HG02973 (cell line): ENCODE results near the gene FAM131B.

Source experiments
- ATAC-seq: cut with Tn5 transposase; IDR thresholded peaks from one replicate; pipeline ENCODE4 v1.9.1; 2021; ENCODE audit warnings: moderate library complexity; ENCODE audit not compliant: unreplicated experiment

FAM131B gene

DNA sequence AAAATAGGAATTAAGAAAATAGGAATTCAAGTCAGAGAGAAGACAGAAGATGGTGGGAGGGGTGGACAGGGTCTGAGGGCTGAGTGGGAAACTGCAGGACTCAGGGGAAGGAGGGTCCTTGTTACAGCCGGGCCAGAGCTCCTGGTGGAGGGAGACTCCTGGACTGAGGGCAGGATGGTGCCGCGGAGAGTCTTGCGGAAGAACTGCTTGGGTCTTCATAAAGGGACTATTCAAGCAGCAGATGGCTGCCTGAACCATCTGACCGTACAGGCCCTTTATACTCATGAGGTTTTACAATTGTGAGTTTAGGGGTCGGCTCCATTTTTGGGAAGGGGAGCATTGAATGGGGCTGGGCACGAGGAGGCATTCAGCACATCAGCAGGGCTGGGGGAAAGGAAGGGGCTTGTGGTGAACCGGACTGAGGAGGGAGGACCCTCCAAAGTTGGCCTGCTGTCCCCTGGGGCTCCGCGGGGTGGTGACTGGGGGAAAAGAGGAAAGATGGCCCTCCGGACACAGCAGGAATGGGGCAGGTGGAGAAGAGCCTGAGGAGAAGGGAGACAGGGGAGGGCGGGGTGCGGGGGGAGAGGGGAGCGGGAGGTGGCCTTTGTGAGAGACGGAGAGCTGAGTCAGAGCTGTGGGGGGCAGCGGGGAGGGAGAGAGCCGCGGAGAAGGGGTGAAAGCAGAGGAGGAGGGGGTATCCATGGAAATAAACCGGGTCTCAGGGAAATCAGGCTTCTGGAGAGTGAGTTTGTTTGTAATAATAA is 1.5 kb downstream of the FAM131B start:
- ATAC-seq: no peak

DNA sequence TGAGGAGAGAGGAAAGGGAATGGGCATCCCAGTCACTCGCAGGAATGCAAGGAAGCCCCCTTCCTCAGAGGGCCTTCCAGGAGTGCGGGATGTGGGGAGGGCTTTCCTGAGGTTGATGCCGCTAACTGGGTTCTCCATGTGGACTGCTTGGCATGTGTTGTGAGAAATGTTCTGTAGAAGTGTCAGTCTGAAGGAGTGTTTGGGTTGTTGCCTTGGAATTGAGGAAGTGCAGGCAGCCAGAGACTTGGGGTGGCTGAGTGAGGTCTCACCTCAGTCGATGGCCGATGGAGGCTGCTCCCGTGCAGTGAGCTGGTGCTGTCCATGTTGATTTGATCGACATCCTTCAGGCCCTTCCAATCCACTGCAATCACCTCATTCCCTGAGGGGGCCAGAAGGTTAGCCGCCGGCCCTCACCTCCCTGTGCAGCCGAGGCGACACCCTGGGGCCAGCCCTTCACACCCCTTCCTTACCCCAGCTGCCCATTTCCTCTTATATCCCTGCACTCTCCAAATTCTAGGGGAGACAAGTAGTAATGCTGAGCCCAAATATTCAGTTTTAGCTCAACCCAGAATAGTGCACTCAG is 2.7 kb downstream of the FAM131B start:
- no peak for ATAC-seq

DNA sequence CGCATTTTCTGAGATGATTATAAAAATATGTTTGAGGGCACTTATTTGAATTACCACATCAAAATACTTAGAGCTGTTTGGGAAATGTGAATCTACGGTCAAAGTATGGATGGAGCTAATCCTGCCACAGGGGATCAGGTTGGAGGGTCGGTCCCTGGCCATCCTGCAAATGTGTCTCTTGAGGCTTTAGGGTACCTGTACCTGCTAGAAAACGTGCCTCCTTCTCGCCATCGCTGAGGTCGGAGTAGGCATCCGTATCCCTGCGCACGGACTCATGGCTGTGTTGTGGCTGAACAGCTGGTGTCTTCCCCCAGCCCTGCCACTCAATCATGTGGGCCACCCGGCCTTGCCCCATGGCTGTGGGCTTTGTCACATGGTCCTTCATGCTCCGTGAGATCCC is 3.9 kb downstream of the FAM131B start:
- no peak for ATAC-seq

DNA sequence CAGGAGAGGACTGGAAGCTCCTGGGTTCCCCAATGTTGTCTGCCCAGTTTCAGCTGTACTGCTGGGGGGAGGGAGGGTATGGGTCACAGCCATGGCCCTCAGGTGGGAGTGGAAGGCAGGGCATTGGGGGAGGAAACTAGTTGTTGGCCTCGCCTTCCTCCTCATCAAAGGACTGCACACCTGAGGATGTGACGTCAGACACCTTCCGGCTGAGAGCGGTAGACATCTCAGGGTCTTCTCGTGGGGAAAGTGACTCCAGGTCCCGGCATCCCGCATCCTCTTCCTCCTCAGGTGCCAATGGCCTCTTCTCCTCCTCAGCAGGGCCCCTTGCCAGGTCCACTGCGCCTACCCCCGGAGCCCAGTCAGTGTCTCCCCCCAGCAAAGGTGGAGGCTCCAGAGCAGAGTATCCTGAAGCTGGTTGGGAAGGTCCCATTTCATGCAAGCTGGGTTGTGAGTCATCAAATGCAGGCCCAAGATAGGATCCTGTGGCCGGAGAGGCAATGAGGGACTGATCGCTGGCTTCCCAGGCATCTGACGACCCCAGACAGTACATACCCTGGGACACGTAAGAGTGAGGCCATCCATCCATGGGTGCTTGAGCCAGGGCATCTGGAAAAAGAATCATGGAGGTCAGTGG is 6.0 kb downstream of the FAM131B start:
- no peak for ATAC-seq

DNA sequence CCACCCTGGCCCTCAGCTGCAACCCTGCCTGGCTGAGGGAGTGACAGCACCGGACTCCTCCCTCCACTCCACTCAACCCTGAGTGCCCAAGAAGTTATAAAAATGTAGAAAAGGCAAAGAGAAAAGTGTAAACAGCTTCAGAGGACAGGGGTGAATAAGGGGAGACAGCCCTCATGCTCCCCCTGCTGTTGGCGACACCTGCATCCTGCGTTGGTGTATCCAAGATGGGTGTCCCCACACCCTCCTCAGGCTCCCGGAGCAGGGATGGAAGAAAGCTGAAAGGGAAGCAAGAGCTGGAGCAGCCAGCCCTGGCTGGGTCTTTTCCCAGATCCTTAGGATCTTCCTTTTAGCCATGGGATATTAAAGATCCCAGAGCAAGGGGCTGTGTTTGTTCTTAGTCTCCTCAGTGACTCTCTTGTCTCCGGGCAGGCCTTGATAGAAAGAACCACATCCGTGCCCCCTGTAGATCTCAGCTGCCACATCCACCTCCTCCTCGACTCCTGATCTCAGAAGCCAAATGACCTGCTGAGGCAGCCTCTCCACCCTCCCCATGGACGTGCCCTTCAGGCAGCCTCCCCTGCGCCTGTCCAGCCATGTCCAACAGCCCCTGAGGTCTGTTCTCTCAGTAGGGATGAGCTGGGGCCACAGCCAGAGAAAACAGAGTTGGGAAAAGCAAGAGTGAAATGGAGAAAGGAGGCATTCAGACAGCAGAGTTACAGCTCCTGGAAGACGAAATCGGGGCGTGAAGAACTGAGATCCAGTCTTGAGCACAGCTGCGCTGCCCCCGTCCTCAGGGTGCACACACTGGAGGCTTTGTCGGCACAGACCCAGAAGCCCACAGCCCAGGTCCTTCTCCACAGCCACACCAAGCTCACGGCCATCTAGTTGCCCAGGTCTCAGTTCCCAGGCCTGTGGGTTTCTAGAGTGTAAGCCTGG is 6.8 kb downstream of the FAM131B start:
- no peak for ATAC-seq

DNA sequence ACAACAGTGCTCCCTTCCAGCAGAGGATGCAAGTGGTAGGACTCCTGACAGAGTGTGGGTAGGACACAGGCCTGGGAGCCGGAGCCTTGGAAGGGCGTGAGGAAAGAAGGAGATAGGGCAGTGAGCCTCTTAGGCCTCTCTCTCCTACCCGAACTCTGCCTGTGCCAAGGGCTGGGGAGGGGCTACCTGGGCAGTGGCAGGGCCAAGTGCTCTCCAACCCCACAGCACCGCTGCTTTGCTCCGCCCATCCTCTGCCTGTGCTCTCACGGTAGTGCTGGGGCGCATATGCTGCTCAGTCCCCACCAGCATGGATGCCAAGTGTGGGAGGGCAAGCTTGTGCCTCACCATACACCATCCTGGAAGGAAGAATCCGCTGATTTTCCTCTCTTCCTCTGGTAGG is 7.5 kb downstream of the FAM131B start:
- no peak for ATAC-seq

DNA sequence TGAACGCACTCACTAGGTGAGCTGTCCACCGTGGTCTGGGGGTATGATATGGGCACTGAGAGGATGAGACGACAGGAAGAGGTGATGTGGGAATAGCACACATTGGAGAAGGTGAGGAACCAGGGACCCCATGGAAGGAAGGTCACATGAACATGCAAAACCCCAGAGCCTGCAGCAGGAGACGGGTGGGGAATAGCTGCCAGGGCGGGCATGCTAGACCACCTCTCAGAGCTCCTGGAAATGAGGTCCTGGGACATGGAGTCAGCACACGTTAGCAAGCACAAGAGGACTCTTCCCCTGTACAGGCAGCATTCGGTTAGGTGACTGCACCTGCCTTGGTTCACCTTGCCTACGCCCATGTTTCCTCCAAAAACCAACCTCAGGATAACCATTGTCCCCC is 8.1 kb downstream of the FAM131B start:
- ATAC-seq: no peak

DNA sequence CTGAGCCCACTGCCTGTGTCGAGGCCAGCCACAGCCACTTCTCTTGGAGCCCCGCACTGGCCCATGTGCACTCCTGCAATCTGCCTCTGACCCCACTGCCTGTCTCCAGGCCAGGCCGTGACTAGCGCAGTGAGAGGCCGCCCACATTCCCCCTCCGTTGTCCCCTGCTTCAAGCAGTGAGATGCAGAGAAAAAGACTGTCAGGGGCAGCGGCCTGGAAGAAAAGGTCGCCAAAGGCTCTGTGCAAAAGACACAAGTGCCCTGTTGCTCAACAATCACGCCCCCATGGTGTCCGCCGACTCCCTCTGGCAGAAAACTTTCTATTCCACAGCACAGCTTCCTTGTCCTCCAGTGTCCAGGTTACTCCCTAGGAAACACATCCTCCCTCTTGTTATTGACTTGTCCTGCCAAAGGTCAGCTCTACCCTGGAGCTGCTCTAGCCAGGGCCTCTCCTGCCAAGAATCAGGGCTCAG is 9.9 kb downstream of the FAM131B start:
- no peak for ATAC-seq

DNA sequence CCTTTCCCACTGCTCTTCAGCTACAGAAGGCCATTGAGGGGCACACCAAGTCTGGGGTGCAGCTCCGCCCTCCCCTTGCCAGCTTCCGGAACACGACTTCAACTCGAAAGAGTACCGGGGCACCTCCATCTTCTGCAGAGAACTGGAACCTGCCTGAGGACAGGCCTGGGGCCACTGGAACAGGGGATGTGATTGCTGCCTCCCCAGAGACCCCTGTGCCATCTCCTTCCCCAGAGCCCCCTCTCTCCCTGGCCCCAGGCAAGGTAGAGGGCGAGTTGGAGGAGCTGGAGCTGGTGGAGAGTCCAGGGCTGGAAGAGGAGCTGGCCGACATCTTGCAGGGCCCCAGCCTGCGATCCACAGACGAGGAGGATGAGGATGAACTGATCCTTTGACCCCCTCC is 10.9 kb downstream of the FAM131B start:
- no peak for ATAC-seq

DNA sequence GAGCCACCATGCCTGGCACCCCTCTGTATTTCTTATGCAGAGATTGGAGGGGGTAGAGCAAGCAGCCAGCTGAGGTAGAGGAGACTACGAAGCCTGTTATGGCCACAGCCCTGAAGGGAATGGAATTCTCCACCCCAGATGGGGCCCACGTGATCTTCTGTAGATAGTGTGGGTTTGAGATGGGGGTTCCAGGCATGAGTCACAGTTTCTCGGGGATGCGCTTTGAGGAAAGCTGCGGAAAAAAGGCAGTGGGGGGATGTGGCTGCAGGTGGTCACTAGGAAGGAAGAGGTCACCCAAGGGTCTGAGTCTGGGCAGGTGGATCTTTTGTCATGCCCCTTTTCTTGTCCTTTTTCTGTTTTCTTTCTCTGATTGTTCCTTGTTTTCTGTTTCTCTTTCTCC is 11.5 kb downstream of the FAM131B start:
- ATAC-seq: no peak

DNA sequence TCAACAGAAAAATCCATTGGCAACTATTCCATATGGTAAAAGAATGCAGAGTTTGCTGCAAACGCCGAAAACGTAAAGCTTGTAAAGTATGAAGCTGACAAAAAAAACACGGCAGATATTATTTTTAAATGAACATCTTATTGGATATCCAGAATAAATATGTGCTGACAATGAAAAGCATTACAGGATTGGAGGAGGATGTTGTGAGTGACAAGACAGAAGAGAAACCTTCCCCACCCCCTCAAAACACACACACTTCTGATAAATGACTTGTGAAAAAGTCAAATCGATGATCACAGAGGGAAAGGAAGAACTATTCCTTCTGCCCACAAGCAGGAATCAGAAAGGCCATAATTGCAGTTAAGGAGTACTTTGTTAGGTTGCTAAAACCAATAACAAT is 14.6 kb downstream of the FAM131B start:
- ATAC-seq: no peak

DNA sequence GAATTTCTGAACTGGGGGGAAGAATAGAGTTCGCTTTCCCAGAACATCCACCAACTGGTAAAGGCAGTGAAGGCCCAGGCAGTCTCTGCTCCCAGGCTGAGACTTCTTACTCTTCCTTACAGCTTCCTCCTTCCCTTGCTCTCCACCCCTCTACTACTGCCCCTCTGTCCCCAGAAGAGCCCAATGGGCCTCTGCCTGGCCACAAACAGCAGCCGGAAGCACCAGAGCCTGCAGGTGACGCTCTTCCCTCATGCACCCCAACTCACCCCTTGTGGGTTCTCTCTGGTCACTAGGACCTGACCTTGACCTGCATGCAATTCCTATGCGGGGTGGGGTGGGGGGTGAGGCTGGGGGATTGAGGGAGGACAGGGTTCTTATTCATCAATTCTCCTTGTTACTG is 16.5 kb downstream of the FAM131B start:
- no peak for ATAC-seq

DNA sequence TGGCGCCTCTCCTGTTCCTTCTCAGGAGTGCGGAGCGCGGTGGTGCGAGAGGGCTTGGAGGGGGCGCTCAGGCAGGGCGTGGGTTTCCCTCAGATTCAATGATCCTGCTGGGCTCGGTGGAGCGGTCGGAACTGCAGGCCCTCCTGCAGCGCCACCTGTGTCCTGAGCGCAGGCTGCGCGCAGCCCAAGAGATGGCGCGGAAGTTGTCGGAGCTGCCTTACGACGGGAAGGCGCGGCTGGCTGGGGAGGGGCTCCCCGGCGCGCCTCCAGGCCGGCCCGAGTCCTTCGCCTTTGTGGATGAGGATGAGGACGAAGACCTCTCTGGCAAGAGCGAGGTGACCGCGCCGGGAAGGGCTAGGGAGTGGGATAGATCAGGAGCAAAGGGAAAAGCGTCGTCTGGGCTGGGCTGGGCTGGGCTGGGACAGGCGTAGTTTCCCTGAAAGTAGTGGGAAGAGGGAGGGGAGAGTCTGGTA is 17.0 kb downstream of the FAM131B start:
- ATAC-seq: peak; percentile 88

DNA sequence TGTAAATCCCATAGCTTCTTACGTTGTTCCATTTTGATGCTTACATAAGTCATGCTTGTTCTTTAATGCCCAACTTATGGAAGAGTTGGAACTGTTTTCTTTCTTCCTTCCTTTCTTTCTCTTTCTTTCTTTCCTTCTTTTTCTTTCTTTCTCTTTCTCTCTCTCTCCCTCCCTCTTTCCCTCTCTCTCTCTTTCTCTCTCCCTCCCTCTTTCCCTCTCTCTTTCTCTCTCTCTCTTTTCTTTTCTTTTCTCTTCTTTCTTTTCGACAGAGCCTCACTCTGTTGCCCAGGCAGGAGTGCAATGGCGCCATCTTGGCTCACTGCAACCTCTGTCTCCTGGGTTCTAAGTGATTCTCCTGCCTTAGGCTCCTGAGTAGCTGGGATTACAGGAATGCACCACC is 18.9 kb downstream of the FAM131B start:
- ATAC-seq: no peak

DNA sequence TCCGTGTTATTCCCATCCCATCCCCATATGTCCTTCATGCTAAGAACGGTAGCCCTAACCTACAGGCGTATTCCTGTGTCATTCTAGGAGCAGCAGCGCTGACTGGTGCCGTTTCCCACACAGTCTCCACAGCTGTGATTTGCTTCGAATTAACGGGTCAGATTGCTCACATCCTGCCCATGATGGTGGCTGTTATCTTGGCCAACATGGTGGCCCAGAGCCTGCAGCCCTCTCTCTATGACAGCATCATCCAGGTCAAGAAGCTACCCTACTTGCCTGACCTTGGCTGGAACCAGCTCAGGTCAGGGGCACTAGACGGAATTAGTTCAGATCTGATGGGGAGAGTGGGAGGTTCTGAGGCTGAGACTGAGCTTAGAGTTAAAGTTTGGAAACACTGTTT is 20.7 kb downstream of the FAM131B start:
- ATAC-seq: no peak

DNA sequence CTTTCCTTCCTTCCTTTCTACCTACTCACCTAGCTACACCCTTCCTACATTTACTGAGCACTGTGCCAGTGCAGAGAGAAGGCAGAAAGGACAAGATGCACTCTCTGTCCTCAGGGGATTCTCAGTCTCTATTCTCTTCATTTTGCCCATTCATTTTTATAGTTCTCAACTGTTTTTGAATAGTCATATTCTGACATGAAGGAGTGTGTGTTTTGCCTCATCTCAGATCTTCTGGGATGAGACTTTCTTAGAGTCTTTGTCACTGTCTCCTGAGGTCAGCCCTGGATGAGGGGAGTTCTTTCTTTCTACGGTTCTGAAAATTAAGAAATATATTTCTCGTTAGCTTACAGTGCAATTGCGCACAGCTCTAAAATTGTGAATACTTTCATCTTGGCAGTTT is 25.3 kb downstream of the FAM131B start:
- ATAC-seq: no peak

DNA sequence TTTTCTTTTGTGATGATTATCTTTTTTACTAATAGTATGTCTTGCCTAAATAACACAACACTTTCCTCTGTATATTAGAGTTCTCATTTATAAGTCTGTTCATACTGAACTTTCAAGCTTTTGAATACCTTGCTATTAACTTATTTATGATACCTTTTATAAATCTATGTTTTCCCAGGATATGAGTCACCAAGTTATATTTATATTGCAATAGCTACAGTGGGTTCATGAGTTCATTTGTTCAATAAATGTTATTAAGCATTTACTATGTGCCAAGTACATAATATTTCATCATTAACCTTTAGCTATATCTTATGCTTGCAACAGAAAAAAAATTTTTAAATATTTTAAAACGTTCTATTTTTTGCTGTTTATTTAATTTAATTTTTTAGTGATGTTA is 28.3 kb downstream of the FAM131B start:
- ATAC-seq: no peak

DNA sequence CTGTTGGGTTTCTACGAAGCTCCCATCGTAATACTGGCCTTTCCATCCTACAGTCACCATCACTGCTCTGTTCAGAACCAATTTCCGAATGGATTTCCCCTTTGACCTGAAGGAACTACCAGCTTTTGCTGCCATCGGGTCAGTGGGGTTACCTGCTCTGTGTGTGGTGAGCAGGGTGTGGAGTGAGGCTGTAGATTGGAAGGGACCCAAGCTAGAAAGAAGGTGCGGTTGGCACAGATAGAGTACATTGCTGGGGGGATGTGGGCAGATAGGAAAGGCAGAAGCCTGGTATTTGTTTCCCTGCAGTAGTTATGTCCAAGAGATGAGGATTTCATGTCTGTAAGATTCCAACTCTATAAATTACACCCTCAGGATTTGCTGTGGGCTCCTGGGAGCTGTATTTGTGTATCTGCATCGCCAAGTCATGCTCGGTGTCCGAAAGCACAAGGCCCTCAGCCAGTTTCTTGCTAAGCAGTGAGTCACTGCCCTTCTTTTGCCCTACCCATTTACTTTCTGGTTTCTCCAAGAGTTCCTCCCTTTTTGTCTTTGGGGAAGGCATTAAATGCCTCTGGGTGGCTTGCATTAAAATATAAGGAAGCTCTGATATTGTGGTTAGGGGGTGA is 31.2 kb downstream of the FAM131B start:
- ATAC-seq: no peak

DNA sequence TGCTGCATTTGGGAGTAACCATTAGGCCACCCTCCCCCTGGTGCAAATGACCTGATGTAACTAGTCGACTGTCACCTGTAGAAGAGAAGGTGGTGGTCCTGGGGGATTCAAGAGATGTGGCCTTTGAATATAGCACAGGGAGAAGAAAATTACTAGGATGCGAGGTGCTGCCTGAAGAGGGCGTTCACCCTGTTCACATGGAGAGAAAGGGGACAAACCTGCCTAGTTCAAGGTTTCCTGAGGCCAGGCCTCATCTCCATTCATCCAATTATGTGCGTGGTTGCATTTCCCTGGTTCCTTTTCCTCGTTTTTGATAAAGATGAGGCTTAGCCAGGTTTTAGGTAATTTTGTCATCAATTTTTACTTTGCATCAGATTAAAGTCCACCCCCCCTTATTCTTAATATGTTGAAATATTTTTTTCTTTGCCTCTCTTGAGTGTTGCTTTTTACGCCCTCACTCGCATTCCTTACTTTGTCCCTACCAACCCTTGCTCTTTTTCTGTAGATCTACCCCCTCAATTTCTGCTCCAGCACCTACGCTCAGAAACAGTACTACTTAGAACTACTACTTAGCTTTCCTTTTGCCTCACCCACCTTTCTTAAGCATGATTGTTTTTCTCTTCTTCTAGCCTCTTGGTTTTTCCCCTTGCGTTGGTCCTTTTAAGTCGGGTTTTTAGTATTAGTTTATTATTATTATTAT is 32.9 kb downstream of the FAM131B start:
- no peak for ATAC-seq

DNA sequence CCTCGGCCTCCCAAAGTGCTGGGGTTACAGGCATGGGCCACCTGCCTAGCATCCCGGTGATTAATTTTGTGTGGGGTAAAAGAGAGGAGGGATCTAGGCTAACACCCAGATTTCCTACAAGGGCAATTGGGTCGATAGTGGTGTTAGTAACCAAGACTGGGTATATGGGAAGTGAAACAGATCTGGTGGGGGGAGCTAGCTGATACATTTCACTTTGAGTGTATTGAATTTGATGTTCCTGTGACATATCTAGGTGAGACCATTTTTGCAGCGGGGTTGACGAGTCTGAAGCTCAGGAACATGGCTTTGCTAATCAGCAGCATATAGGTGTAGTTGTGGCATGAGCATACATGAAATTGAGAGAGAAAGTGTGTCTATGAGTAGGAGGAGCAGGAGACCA is 34.6 kb downstream of the FAM131B start:
- peak; percentile 68 for ATAC-seq
